Neural progenitor cell (in vitro differentiated cells): ENCODE measurements around the gene RARA.

Experiments
- EZH2phosphoT487 ChIP-seq: fragments of 200-600 bp; sonication (generic); IDR thresholded peaks from 2 replicates; pipeline ENCODE4 v1.6.1; 2017; ENCODE audit warnings: antibody characterized with exemption
- TF ChIP-seq, protein P1 (sequence below): fragments of 200-600 bp; sonication (generic); IDR thresholded peaks from 2 replicates; pipeline ENCODE4 v1.5.1; 2017; ENCODE audit warnings: antibody characterized with exemption, mild to moderate bottlenecking

DNA sequence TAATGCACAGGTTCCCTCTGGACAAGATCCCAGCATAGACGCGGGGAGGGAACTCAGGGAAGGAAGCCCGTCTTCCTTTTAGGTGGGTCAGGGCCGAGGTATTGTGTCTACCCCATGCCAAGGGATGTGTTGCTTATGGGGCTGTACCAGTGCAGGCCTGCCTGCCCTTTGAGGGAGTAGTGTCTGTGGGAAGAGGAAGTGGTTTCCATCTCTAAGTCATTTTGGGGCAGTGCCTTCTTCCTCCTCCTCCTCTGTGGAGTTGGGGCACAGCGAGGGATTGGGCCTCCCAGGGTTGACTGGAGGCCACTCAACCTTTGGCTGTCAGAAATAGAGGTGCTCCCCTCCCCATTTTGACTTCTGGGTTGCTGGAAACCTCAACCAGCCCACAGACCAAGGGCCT, 29.1 kb downstream of the RARA start:
- TF ChIP-seq, protein P1, sequence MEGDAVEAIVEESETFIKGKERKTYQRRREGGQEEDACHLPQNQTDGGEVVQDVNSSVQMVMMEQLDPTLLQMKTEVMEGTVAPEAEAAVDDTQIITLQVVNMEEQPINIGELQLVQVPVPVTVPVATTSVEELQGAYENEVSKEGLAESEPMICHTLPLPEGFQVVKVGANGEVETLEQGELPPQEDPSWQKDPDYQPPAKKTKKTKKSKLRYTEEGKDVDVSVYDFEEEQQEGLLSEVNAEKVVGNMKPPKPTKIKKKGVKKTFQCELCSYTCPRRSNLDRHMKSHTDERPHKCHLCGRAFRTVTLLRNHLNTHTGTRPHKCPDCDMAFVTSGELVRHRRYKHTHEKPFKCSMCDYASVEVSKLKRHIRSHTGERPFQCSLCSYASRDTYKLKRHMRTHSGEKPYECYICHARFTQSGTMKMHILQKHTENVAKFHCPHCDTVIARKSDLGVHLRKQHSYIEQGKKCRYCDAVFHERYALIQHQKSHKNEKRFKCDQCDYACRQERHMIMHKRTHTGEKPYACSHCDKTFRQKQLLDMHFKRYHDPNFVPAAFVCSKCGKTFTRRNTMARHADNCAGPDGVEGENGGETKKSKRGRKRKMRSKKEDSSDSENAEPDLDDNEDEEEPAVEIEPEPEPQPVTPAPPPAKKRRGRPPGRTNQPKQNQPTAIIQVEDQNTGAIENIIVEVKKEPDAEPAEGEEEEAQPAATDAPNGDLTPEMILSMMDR: no peak
- TF ChIP-seq EZH2phosphoT487: no peak
